Keratinocyte (primary cell): ENCODE data around the gene TMEM17. TPM values are rescaled to one million over a fixed set of nuclear protein-coding genes. Genes with fewer than 3 reads are reported as not detected.

ENCODE experiments used
- DNase-seq: peaks from one replicate; pipeline ENCODE4 v3.0.0-alpha.2; 2011; ENCODE audit warnings: low read depth, missing footprints, low spot score
- FAIRE-seq: peaks from 2 replicates; lab custom pipeline; 2011; peaks lifted over from hg19 to GRCh38; lab: Jason Lieb, UNC
- H2AFZ ChIP-seq: 2 replicates; pipeline ENCODE4 v1.6.0; 2012; ENCODE audit warnings: low read length, control low read depth, inconsistent platforms; ENCODE audit not compliant: control insufficient read depth
- H3K27ac ChIP-seq: 2 replicates; pipeline ENCODE4 v1.5.1; 2011; ENCODE audit warnings: low read length; ENCODE audit not compliant: control insufficient read depth, insufficient read depth
- H3K27me3 ChIP-seq: 3 replicates; pipeline ENCODE4 v1.6.0; 2011; ENCODE audit warnings: low read length; ENCODE audit not compliant: control insufficient read depth, insufficient read depth; ENCODE audit errors: extremely low read depth
- H3K36me3 ChIP-seq, 2 experiments: 2 replicates in 1 of 2; 3 replicates in 1 of 2; pipeline ENCODE4 v1.5.1; 2011; ENCODE audit warnings: low read length in 2 of 2, mild to moderate bottlenecking in 1 of 2; ENCODE audit not compliant: control insufficient read depth in 2 of 2, insufficient read depth in 2 of 2; ENCODE audit errors: extremely low read depth in 1 of 2
- H3K4me1 ChIP-seq: 3 replicates; pipeline ENCODE4 v1.5.1; 2011; ENCODE audit warnings: low read length; ENCODE audit not compliant: control insufficient read depth, insufficient read depth; ENCODE audit errors: extremely low read depth
- H3K4me2 ChIP-seq: 3 replicates; pipeline ENCODE4 v1.6.0; 2011; ENCODE audit warnings: low read depth, low read length; ENCODE audit not compliant: control insufficient read depth, insufficient read depth; ENCODE audit errors: extremely low read depth
- H3K4me3 ChIP-seq, 3 experiments: fragments of 200-600 bp in 1 of 3; sonication (generic) in 1 of 3; 2 replicates in 2 of 3; 3 replicates in 1 of 3; pipeline ENCODE4 v1.5.1; 2011 to 2016; ENCODE audit warnings: low read length in 3 of 3, mild to moderate bottlenecking in 3 of 3, control low read depth in 2 of 3, inconsistent platforms in 1 of 3, low read depth in 1 of 3, mixed read lengths in 1 of 3, mixed run types in 1 of 3, moderate library complexity in 1 of 3; ENCODE audit not compliant: control insufficient read depth in 2 of 3, insufficient read depth in 2 of 3; ENCODE audit errors: extremely low read depth in 1 of 3
- H3K79me2 ChIP-seq: 2 replicates; pipeline ENCODE4 v1.6.0; 2012; ENCODE audit warnings: low read length; ENCODE audit not compliant: control insufficient read depth, insufficient read depth
- H3K9ac ChIP-seq: 3 replicates; pipeline ENCODE4 v1.6.0; 2011; ENCODE audit warnings: low read length; ENCODE audit not compliant: control insufficient read depth, insufficient read depth; ENCODE audit errors: extremely low read depth
- H3K9me1 ChIP-seq: 3 replicates; pipeline ENCODE4 v1.6.0; 2011; ENCODE audit warnings: low read length; ENCODE audit not compliant: control insufficient read depth, insufficient read depth; ENCODE audit errors: extremely low read depth
- H3K9me3 ChIP-seq: 2 replicates; pipeline ENCODE4 v1.5.1; 2012; ENCODE audit warnings: low read depth, low read length; ENCODE audit not compliant: control insufficient read depth
- H4K20me1 ChIP-seq: 3 replicates; pipeline ENCODE4 v1.6.0; 2011; ENCODE audit warnings: low read length; ENCODE audit not compliant: control insufficient read depth, insufficient read depth; ENCODE audit errors: extremely low read depth
- CTCF ChIP-seq, 3 experiments: IDR thresholded peaks in 1 of 3; conservative IDR thresholded peaks in 1 of 3; optimal IDR thresholded peaks in 1 of 3; 2 replicates in 2 of 3; 3 replicates in 1 of 3; pipeline versions ENCODE3 to v1.5.1; 2011; ENCODE audit warnings: low read length in 3 of 3, mild to moderate bottlenecking in 3 of 3, moderate library complexity in 2 of 3, control low read depth in 1 of 3, inconsistent platforms in 1 of 3; ENCODE audit not compliant: insufficient read depth in 2 of 3; ENCODE audit errors: extremely low read depth in 1 of 3
- EZH2 ChIP-seq: IDR thresholded peaks from one replicate; pipeline ENCODE4 v1.6.1; 2012; ENCODE audit warnings: inconsistent platforms, mild to moderate bottlenecking, low read length, moderate library complexity
- dilution Hi-C: fragments of 300-500 bp; cut with MboI; formaldehyde crosslinking; loops from one replicate; pipeline ENCODE4 v1.7.0; 2020; ENCODE audit warnings: low sequenced_read_pairs; ENCODE audit not compliant: extremely low pct_ligation_motif_present
- polyA plus RNA-seq, 5 experiments: library from polyadenylated mRNA; depleted of rRNA in 3 of 5; stranded (reverse) in 3 of 5; stranded (forward) in 1 of 5; unstranded in 1 of 5; fragments of >200 nt; gene quantifications; 1 replicate in 1 of 5; 2 replicates in 3 of 5; 3 replicates in 1 of 5; pipeline versions ENCODE4 v1.2.1 to v1.2.3, GENCODE V29; 2011 to 2012; ENCODE audit warnings: missing spikeins in 2 of 5, low read depth in 1 of 5, low replicate concordance in 1 of 5

Gene TMEM17
- polyA plus RNA-seq, 1 donor (not counting 4 experiments of a cell fraction or from before 2014, with no cell fraction given): 5.1 TPM

- no peaks in the 10 kb centered on the region for H3K79me2 ChIP-seq
- H3K4me2 ChIP-seq: no peak overlapping the region
- no peaks in the 10 kb centered on the region for H3K27me3 ChIP-seq
- H3K9me3 ChIP-seq: no peaks in the 10 kb centered on the region
- no peaks in the 10 kb centered on the region for H3K9me1 ChIP-seq
- DNase-seq: no peak
- peaks cover 4% of the 10 kb centered on the region for H3K4me1 ChIP-seq
- H3K36me3 ChIP-seq: no peaks in the 10 kb centered on the region
- dilution Hi-C loops: no loop called here
- no peak for TF ChIP-seq EZH2
- no peak for TF ChIP-seq CTCF (optimal IDR thresholded peaks at IDR 0.05 in 1 of 3, IDR thresholded peaks at IDR 0.05 in 1 of 3, conservative IDR thresholded peaks at IDR 0.05 in 1 of 3; ENCODE audit: extremely low read depth in 1 of 3, insufficient read depth in 2 of 3, low read length in 3 of 3)
- no peak overlapping the region for H3K27ac ChIP-seq
- no peak overlapping the region for H3K4me3 ChIP-seq
- no peak for FAIRE-seq
- H2AFZ ChIP-seq: no peak overlapping the region
- no peaks in the 10 kb centered on the region for H4K20me1 ChIP-seq
- no peak overlapping the region for H3K9ac ChIP-seq
Observed at GRCh38 chr2:62531594-62531993, 25.6 kb upstream of the TMEM17 start.

- Histone ChIP-seq H3K4me3 (no peak overlapping the region), H4K20me1 (no peaks in the 10 kb centered on the region), H3K9me1 (no peaks in the 10 kb centered on the region), H3K36me3 (no peaks in the 10 kb centered on the region), H3K4me1 (no peaks in the 10 kb centered on the region), H2AFZ (no peak overlapping the region), H3K4me2 (no peak overlapping the region), H3K27me3 (no peaks in the 10 kb centered on the region), H3K9ac (no peak overlapping the region), H3K9me3 (no peaks in the 10 kb centered on the region), H3K27ac (no peak overlapping the region), H3K79me2 (no peaks in the 10 kb centered on the region)
- FAIRE-seq (no peak), DNase-seq (no peak)
- TF ChIP-seq EZH2 (no peak), CTCF (optimal IDR thresholded peaks at IDR 0.05 in 1 of 3, IDR thresholded peaks at IDR 0.05 in 1 of 3, conservative IDR thresholded peaks at IDR 0.05 in 1 of 3; ENCODE audit: extremely low read depth in 1 of 3, insufficient read depth in 2 of 3, low read length in 3 of 3) (no peak)
- dilution Hi-C loops: no loop called here
Observed at GRCh38 chr2:62529758-62530157, 23.8 kb upstream of the TMEM17 start.
